NB4 (cell line): ENCODE results near the gene MELTF.

Experiments
- MYC ChIP-seq: IDR thresholded peaks from 2 replicates; pipeline ENCODE4 v1.6.1; 2011; ENCODE audit warnings: low read depth, low read length
- POLR2A ChIP-seq: IDR thresholded peaks from 2 replicates; pipeline ENCODE4 v1.6.1; 2011; ENCODE audit warnings: mild to moderate bottlenecking; ENCODE audit not compliant: insufficient read length; ENCODE audit errors: extremely low read depth
- TF ChIP-seq, protein P1 (sequence below): IDR thresholded peaks from one replicate; pipeline ENCODE4 v1.5.1; 2012; ENCODE audit warnings: low read depth, low read length
- TF ChIP-seq, protein P2 (sequence below): IDR thresholded peaks from 2 replicates; pipeline ENCODE4 v1.6.1; 2011; ENCODE audit warnings: low read depth, low read length

GRCh38 chr3:197064771-197065170 lies 35.2 kb upstream of the MELTF start:
- TF ChIP-seq, protein P1, sequence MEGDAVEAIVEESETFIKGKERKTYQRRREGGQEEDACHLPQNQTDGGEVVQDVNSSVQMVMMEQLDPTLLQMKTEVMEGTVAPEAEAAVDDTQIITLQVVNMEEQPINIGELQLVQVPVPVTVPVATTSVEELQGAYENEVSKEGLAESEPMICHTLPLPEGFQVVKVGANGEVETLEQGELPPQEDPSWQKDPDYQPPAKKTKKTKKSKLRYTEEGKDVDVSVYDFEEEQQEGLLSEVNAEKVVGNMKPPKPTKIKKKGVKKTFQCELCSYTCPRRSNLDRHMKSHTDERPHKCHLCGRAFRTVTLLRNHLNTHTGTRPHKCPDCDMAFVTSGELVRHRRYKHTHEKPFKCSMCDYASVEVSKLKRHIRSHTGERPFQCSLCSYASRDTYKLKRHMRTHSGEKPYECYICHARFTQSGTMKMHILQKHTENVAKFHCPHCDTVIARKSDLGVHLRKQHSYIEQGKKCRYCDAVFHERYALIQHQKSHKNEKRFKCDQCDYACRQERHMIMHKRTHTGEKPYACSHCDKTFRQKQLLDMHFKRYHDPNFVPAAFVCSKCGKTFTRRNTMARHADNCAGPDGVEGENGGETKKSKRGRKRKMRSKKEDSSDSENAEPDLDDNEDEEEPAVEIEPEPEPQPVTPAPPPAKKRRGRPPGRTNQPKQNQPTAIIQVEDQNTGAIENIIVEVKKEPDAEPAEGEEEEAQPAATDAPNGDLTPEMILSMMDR, result no peak
- no peak for TF ChIP-seq POLR2A
- TF ChIP-seq, protein P2, sequence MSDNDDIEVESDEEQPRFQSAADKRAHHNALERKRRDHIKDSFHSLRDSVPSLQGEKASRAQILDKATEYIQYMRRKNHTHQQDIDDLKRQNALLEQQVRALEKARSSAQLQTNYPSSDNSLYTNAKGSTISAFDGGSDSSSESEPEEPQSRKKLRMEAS, result no peak
- TF ChIP-seq MYC, result no peak
